ENCODE measurements around the gene TBCD. TPM values are rescaled to one million over a fixed set of nuclear protein-coding genes. Genes with fewer than 3 reads are reported as not detected.
A peak's percentile ranks its signal among the peaks of the same experiment; 100 is the strongest.

Gene TBCD
- total RNA-seq (2021), result 123 and 129 TPM in 2 replicates
- long read RNA-seq, full-length matches to known transcripts, result 6 of 43 reads
- long read RNA-seq, partial matches to known transcripts, result 18 of 43 reads
- long read RNA-seq, other reads (novel, unspliced or antisense), result 19 of 43 reads

DNA sequence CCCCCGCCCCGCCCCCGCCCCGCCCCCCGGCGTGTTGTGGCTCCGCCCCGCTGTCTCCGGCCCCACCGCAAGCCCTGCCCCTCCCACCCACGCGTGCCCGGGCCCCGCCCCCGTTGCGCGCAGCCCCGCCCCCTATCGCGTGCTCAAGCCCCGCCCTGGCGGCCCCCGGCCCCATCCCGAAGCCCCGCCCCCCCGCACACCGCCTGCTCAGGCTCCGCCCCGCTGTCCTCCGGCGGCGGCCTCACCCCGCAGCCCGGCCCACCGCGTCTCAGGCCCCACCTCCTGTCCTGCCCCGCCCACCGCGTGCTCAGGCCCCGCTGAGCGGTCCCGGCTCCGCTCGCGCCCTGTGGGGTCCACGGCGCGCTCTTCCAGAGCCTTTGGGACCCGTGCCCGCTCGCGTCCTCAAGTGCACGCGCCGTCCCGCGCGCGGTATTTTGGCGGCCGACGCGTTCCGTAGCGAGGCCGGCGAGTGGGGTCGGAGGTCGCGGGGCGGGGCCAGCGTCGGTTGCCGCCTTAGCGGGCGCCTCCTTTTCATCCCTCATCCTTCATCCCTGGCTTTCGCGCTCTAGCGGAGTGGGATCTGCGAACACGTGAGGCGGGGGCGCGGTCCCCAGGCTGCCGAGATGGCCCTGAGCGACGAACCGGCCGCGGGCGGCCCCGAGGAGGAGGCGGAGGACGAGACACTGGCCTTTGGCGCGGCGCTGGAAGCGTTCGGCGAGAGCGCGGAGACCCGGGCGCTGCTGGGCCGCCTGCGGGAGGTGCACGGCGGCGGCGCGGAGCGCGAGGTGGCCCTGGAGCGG, at the start of gene TBCD:
TSS of gene TBCD (plus strand) at position 495 of the 800 bp plus-strand sequence. CDS start at position 624, 129 bp downstream.
- Mint-ChIP-seq H3K27me3 (ENCODE audit: low read depth) (peaks cover 17% of the 10 kb centered on the region), H3K4me3 (peak within 1 kb of the TSS; percentile 86 to 95), H3K4me1 (peaks cover 36 to 44% of the 10 kb centered on the region in 2 experiments), H3K9me3 (peaks cover 2 to 4% of the 10 kb centered on the region in 2 experiments; a peak in 3 of 5 replicates), H3K36me3 (ENCODE audit: insufficient read depth in 1 of 3, low read depth in 3 of 3) (peaks cover 10 to 23% (median 22%) of the 10 kb centered on the region in 3 experiments), H3K27ac (peak within 1 kb of the TSS in 1 of 3 experiments; percentile 67; a peak in 1 of 7 replicates)
- H2BK120ac ChIP-seq (ENCODE audit: low read depth, low read length, poor library complexity, severe bottlenecking), result no peak within 1 kb of the TSS
- H3K23ac ChIP-seq (ENCODE audit: insufficient read length, low read depth, low read length), result no peak within 1 kb of the TSS
- no peak within 1 kb of the TSS for H3K27ac ChIP-seq (ENCODE audit: insufficient read length, low read depth, low read length)
- H3K79me2 ChIP-seq (ENCODE audit: insufficient read depth, low read length), result peaks cover 7% of the 10 kb centered on the region; the same call in 1 of the 2 replicates
- peaks cover 11% of the 10 kb centered on the region; the same call in 1 of the 2 replicates for H3K4me1 ChIP-seq (ENCODE audit: insufficient read depth, low read length)
- no peak within 1 kb of the TSS for H4K8ac ChIP-seq (replicated peaks; ENCODE audit: insufficient read length, low read depth, low read length)
- peak within 1 kb of the TSS; percentile 82 for H3K18ac ChIP-seq (ENCODE audit: insufficient read length, low read depth, low read length)
- peak within 1 kb of the TSS; percentile 67 for H3K9ac ChIP-seq (ENCODE audit: extremely low read depth, insufficient read length, low read length)
- no peaks in the 10 kb centered on the region for H3K9me3 ChIP-seq (ENCODE audit: control insufficient read depth, low read depth, low read length)
- H3T11ph ChIP-seq (ENCODE audit: low read length), result no peak within 1 kb of the TSS
- peaks cover 4% of the 10 kb centered on the region; the same call in 1 of the 2 replicates for H3K27me3 ChIP-seq (ENCODE audit: insufficient read depth, low read length)
- no peak within 1 kb of the TSS for H2BK12ac ChIP-seq (ENCODE audit: insufficient read length, low read depth, low read length)
- H4K5ac ChIP-seq (ENCODE audit: insufficient read length, low read depth, low read length), result no peak within 1 kb of the TSS
- no peaks in the 10 kb centered on the region for H3K79me1 ChIP-seq (ENCODE audit: insufficient read depth, low read depth, low read length, poor library complexity, severe bottlenecking)
- TF ChIP-seq, protein P1, sequence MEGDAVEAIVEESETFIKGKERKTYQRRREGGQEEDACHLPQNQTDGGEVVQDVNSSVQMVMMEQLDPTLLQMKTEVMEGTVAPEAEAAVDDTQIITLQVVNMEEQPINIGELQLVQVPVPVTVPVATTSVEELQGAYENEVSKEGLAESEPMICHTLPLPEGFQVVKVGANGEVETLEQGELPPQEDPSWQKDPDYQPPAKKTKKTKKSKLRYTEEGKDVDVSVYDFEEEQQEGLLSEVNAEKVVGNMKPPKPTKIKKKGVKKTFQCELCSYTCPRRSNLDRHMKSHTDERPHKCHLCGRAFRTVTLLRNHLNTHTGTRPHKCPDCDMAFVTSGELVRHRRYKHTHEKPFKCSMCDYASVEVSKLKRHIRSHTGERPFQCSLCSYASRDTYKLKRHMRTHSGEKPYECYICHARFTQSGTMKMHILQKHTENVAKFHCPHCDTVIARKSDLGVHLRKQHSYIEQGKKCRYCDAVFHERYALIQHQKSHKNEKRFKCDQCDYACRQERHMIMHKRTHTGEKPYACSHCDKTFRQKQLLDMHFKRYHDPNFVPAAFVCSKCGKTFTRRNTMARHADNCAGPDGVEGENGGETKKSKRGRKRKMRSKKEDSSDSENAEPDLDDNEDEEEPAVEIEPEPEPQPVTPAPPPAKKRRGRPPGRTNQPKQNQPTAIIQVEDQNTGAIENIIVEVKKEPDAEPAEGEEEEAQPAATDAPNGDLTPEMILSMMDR (conservative IDR thresholded peaks at IDR 0.05), result no peak
- DNase-seq, result peak; percentile 91
- no peak within 1 kb of the TSS for H2BK15ac ChIP-seq (ENCODE audit: low read depth, low read length)
- WGBS (ENCODE audit: extremely low coverage, insufficient read length, low lambda C conversion rate), result no CpG with 5 or more reads among the region's 114 CpGs
- peaks cover 14% of the 10 kb centered on the region for H3K23me2 ChIP-seq (ENCODE audit: insufficient read length, low read depth, low read length, poor library complexity, severe bottlenecking)
- no peak within 1 kb of the TSS for H3K56ac ChIP-seq (ENCODE audit: insufficient read length, low read depth, low read length)
- H2AK5ac ChIP-seq (ENCODE audit: insufficient read length, low read length), result no peak within 1 kb of the TSS
- H2AFZ ChIP-seq (ENCODE audit: low read length), result no peak within 1 kb of the TSS
- H3K4me2 ChIP-seq (ENCODE audit: insufficient read depth, insufficient read length, low read length), result peak within 1 kb of the TSS; percentile 88
- no peak within 1 kb of the TSS for H2BK5ac ChIP-seq (ENCODE audit: insufficient read length, low read length)
- no peak within 1 kb of the TSS for H3K4ac ChIP-seq (ENCODE audit: low read depth, low read length)
- no peak within 1 kb of the TSS for H4K91ac ChIP-seq (ENCODE audit: insufficient read length, low read depth, low read length)
- H2BK20ac ChIP-seq (ENCODE audit: low read depth, low read length, poor library complexity, severe bottlenecking), result no peak within 1 kb of the TSS
- H3K14ac ChIP-seq (ENCODE audit: insufficient read depth, low read length), result peak within 1 kb of the TSS; percentile 74
- H4K20me1 ChIP-seq (ENCODE audit: control insufficient read depth, insufficient read depth, insufficient read length), result no peaks in the 10 kb centered on the region
